GM12878 (cell line): ENCODE data around the gene SEMA5A. TPM values are rescaled to one million over a fixed set of nuclear protein-coding genes. Genes with fewer than 3 reads are reported as not detected.

Experiments used
- ATAC-seq: fragments of 200-7000 bp; cut with Tn5 transposase; 3 replicates; pipeline ENCODE4 v1.9.1; 2020; ENCODE audit warnings: mild to moderate bottlenecking, moderate library complexity
- BruUV-seq: library from RNA; stranded (reverse); fragments of 400-500 nt; replicated peaks from 2 replicates; lab custom pipeline; 2021; lab: Mats Ljungman, UMichigan
- CTCF ChIA-PET: fragments of 300-600 bp; sonication (Branson Sonifier 250); formaldehyde crosslinking; extraction: SDS; loops from one replicate; lab custom pipeline; 2021; ENCODE audit warnings: inconsistent platforms; lab: Yijun Ruan, JAX
- POLR2A ChIA-PET: fragments of 350-600 bp; formaldehyde crosslinking; extraction: SDS; loops from one replicate; lab custom pipeline; 2021; ENCODE audit warnings: inconsistent platforms; lab: Charles Lee
- RAD21 ChIA-PET: fragments of 300-600 bp; sonication (Branson Sonifier 250); formaldehyde crosslinking; loops from one replicate; lab custom pipeline; 2023; ENCODE audit warnings: antibody characterized with exemption; ENCODE audit not compliant: unreplicated experiment; lab: Charles Lee
- SMC1A ChIA-PET: fragments of 300-600 bp; sonication (Branson Sonifier 250); formaldehyde crosslinking; loops from one replicate; lab custom pipeline; 2023; ENCODE audit not compliant: unreplicated experiment, uncharacterized antibody; lab: Charles Lee
- DNase-seq: peaks from one replicate; pipeline ENCODE4 v3.0.0-alpha.2; 2011; ENCODE audit warnings: low read depth, low spot score
- FAIRE-seq: peaks from 3 replicates; lab custom pipeline; 2011; peaks lifted over from hg19 to GRCh38; lab: Jason Lieb, UNC
- H2AFZ ChIP-seq: 2 replicates; pipeline ENCODE4 v1.6.0; 2011; ENCODE audit warnings: low read depth, low read length, control low read depth; ENCODE audit not compliant: control insufficient read depth
- H3K27ac ChIP-seq: 2 replicates; pipeline ENCODE4 v1.5.1; 2011; ENCODE audit warnings: control low read depth; ENCODE audit not compliant: control insufficient read depth, insufficient read depth
- H3K27me3 ChIP-seq, 2 experiments: replicated peaks in 1 of 2; 2 replicates each; pipeline versions ENCODE4 v1.6.0 to v1.6.1; 2011; ENCODE audit warnings: low read length in 1 of 2; ENCODE audit not compliant: control insufficient read depth in 2 of 2, insufficient read depth in 2 of 2
- H3K36me3 ChIP-seq, 2 experiments: 2 replicates each; pipeline ENCODE4 v1.5.1; 2011; ENCODE audit warnings: low read length in 1 of 2; ENCODE audit not compliant: control insufficient read depth in 2 of 2, insufficient read depth in 2 of 2
- H3K4me1 ChIP-seq: 2 replicates; pipeline ENCODE4 v1.6.1; 2011; ENCODE audit warnings: mild to moderate bottlenecking, low read length, moderate library complexity, mixed read lengths; ENCODE audit not compliant: control insufficient read depth, insufficient read depth
- H3K4me2 ChIP-seq: 2 replicates; pipeline ENCODE4 v1.6.0; 2011; ENCODE audit warnings: control low read depth; ENCODE audit not compliant: control insufficient read depth, insufficient read depth
- H3K4me3 ChIP-seq: fragments of 200-600 bp; sonication (generic); 2 replicates; pipeline ENCODE4 v1.5.1; 2016
- H3K79me2 ChIP-seq: 2 replicates; pipeline ENCODE4 v1.6.0; 2011; ENCODE audit warnings: low read length; ENCODE audit not compliant: control insufficient read depth, insufficient read depth
- H3K9ac ChIP-seq: 2 replicates; pipeline ENCODE4 v1.8.0; 2011; ENCODE audit warnings: low read length, control low read depth, mixed read lengths; ENCODE audit not compliant: control insufficient read depth, insufficient read depth
- H3K9me3 ChIP-seq: replicated peaks from 3 replicates; pipeline ENCODE4 v1.5.1; 2011; ENCODE audit warnings: mild to moderate bottlenecking, low read length; ENCODE audit not compliant: control insufficient read depth, insufficient read depth
- H4K20me1 ChIP-seq: 2 replicates; pipeline ENCODE4 v1.6.0; 2011; ENCODE audit not compliant: control insufficient read depth, insufficient read depth
- ASH2L ChIP-seq: fragments of 300-600, 200-600 bp; sonication (generic); IDR thresholded peaks from 2 replicates; pipeline ENCODE4 v1.6.1; 2017; ENCODE audit warnings: low read depth, mild to moderate bottlenecking, borderline replicate concordance
- KLF5 ChIP-seq: fragments of 450-650 bp; IDR thresholded peaks from 2 replicates; pipeline ENCODE4 v1.6.1; 2014; ENCODE audit warnings: mild to moderate bottlenecking; ENCODE audit not compliant: partially characterized antibody
- MEF2B ChIP-seq: fragments of 450-650 bp; IDR thresholded peaks from 2 replicates; pipeline ENCODE4 v1.6.1; 2018; ENCODE audit warnings: mild to moderate bottlenecking, moderate library complexity; ENCODE audit not compliant: partially characterized antibody, poor library complexity, severe bottlenecking
- MTA3 ChIP-seq: IDR thresholded peaks from 2 replicates; pipeline ENCODE4 v1.6.1; 2012; ENCODE audit warnings: low read length, inconsistent platforms, borderline replicate concordance
- POLR2AphosphoS2 ChIP-seq: IDR thresholded peaks from 2 replicates; pipeline ENCODE4 v1.6.1; 2011; ENCODE audit warnings: low read depth, mild to moderate bottlenecking, low read length, improper control_type of control experiment, moderate library complexity
- SP1 ChIP-seq: IDR thresholded peaks from one replicate; pipeline ENCODE4 v1.6.1; 2011; ENCODE audit warnings: low read depth, low read length
- WGBS: methylation state at CpG from one replicate; pipeline ENCODE4 v1.1.6; 2016; ENCODE audit warnings: low lambda C conversion rate; ENCODE audit not compliant: insufficient replicate concordance, insufficient coverage; ENCODE audit errors: missing lambda C conversion rate; 5-methylcytosine and 5-hydroxymethylcytosine counted together
- in situ Hi-C: fragments of 300-500 bp; cut with MboI; formaldehyde crosslinking; loops from 9 replicates; pipeline ENCODE4 v1.14.3; 2018; ENCODE audit warnings: mixed read lengths
- intact Hi-C: fragments of 100-400 bp; cut with micrococcal nuclease; formaldehyde crosslinking; loops from one replicate; pipeline ENCODE4 v1.14.2; 2022; ENCODE audit not compliant: unreplicated experiment
- polyA plus RNA-seq, 11 experiments: library from polyadenylated mRNA; depleted of rRNA in 4 of 11; unstranded in 6 of 11; stranded (reverse) in 5 of 11; fragments of >200 nt; fragmentation: Nextera tagmentation in 4 of 11; fragmentation: Illumina TruSeq in 1 of 11; extraction: Ambion mirVana in 4 of 11; extraction: Trizol in 1 of 11; gene quantifications; 1 replicate in 1 of 11; 2 replicates in 10 of 11; pipeline versions ENCODE4 v1.2.1 to v1.2.3, GENCODE V29; 2011 to 2016; ENCODE audit warnings: inconsistent platforms in 2 of 11, missing spikeins in 2 of 11, low read depth in 1 of 11
- total RNA-seq, 4 experiments: library from RNA; depleted of rRNA in 3 of 4; stranded (reverse); fragments of >200 nt in 3 of 4; fragmentation: Illumina TruSeq in 1 of 4; extraction: Trizol in 1 of 4; gene quantifications; 2 replicates each; pipeline versions ENCODE4 v1.2.1 to v1.2.3, GENCODE V29; 2013 to 2021
- TF ChIP-seq, protein P1 (sequence below): IDR thresholded peaks from 2 replicates; pipeline ENCODE4 v1.6.1; 2011; ENCODE audit warnings: low read depth, low read length, improper control_type of control experiment, borderline replicate concordance

Gene SEMA5A
- total and polyA plus RNA-seq, 10 of the 15 experiments (the other 5 are each of a cell fraction or from before 2014, with no cell fraction given), result 0.03 to 2.4 (median 0.09) TPM; not detected in 1

DNA sequence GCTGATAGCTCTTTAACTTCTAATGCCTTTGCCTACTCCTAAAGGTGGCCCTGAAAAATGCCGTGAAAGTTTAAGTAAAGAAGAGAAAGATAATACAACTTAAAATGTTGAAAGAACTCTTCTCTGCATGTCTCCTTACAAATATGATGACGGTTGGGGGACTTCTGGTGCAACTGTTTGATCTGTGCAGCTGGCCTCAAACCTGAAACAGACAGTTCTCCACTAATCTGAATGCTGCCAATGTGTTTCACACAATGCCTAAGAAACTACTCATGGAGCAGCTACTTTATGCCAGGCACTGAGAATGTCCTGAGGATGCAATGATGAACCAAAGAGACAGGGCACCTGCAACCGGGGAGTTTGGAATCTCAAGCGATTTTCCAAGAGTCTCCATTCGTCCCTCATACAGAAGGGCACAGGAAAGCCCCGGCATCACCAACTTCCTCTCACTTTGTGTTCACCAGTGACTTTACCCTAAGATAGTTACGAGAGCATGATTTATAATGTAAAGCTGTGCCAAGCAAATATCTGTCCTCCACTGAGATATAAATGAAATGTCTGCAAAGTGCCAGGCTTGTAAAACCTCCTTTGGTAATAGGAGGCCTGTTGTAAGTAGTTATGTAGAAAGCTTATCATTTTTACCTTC is 455.4 kb downstream of the SEMA5A start:
- Histone ChIP-seq H3K4me1 (no peaks in the 10 kb centered on the region), H3K79me2 (no peaks in the 10 kb centered on the region), H3K36me3 (no peaks in the 10 kb centered on the region), H3K4me2 (no peak overlapping the region), H3K9me3 (no peaks in the 10 kb centered on the region), H2AFZ (no peak overlapping the region), H3K27me3 (no peaks in the 10 kb centered on the region; a peak in 1 of 4 replicates), H3K27ac (no peak overlapping the region), H3K4me3 (no peak overlapping the region), H3K9ac (no peak overlapping the region), H4K20me1 (no peaks in the 10 kb centered on the region)
- ChIA-PET POLR2A (no interaction called here), SMC1A (interaction anchor here (0.8 to 2.4 kb wide), 3 partner anchors 10 to 95 kb away, joined by 3 to 8 read pairs (median 5); no protein-coding TSS in a partner anchor), RAD21 (interaction anchor here (1.4 kb wide), 1 partner anchor 31 kb away, joined by 3 read pairs; no protein-coding TSS in a partner anchor), CTCF (interaction anchor here (1.0 to 1.3 kb wide), 3 partner anchors 9 to 25 kb away, joined by 3 to 5 read pairs (median 4); no protein-coding TSS in a partner anchor)
- FAIRE-seq, result no peak
- intact Hi-C loops (no loop called here), in situ Hi-C loops (no loop called here)
- no peak for ATAC-seq
- DNase-seq, result no peak
- 14% methylated on average over 7 of the region's 7 CpGs for WGBS
- TF ChIP-seq ASH2L (no peak), MEF2B (no peak), POLR2AphosphoS2 (no peak), SP1 (no peak), MTA3 (no peak), KLF5 (no peak)
- TF ChIP-seq, protein P1, sequence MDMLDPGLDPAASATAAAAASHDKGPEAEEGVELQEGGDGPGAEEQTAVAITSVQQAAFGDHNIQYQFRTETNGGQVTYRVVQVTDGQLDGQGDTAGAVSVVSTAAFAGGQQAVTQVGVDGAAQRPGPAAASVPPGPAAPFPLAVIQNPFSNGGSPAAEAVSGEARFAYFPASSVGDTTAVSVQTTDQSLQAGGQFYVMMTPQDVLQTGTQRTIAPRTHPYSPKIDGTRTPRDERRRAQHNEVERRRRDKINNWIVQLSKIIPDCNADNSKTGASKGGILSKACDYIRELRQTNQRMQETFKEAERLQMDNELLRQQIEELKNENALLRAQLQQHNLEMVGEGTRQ, result no peak
- BruUV-seq, result no TSS peak
